SKM-1 treated with dmso at 0.1 percent for 144 hours (cell line): ENCODE data around the gene GSAP.
A peak's percentile ranks its signal among the peaks of the same experiment; 100 is the strongest.
"Not testable (repeated sequence)": the region's sequence is repeated elsewhere in the genome, so short reads cannot be mapped to it uniquely, and the experiment has no call there.

Source experiments
- DNase-seq: peaks from one replicate; lab custom pipeline; 2025; ENCODE audit not compliant: unreplicated experiment; lab: John Stamatoyannopoulos, UW

Gene GSAP

DNA sequence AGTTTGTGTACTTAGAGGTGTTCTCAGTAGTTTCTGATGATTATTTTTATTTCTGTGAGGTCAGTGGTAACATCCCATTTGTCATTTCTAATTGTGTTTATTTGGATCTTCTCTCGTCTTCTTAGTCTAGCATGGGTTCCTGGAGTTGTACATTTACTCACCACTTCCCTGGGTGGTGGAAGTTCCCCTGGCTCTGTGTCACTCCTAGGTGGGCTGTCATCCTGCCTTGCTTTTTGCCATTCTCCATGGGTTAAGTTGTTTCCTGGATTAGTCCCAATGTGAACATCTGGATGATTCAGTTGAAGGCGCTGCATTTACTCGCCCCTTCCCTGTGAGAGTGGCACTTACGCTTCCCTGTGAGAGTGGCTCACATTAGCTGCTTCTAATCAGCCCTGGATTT is 48.2 kb downstream of the GSAP start:
- DNase-seq: no peak

DNA sequence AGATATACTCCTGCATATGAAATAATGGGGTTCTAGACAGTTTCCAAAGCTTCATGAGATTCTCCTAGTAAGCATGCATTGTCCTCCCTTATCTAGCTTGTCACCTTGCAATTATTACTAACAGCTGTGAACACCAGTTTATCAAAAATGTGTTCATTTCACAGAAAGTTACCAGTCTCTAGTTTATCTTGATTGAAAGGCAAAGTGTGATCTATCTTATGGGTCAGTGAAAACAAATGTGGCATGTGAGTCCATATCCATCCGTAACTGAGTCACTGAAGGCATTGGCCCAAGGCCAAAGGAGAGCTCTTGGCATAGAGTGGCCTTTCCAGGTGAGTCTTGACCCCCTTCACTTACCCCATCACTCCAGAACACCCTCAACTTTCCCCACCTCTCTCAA is 53.2 kb downstream of the GSAP start:
- DNase-seq: no peak

DNA sequence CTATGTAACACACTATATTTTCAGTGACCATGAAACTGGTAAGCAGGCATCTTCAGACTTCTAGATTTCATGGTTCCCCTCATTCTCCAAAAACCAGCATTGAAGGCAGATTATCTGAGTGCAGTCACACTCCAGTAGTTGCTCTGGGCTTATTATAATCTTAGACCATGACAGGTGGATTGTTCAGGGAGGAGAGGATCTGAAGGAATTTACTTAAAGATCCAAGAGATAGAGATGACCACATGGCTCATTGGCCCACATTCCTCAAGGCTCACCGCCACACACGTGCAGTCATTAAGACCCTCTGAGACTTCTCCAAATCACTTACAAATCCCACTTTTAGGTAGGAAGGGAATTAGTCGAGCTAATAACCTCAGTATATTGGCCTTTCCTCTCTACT is 55.2 kb downstream of the GSAP start:
- DNase-seq: no peak

DNA sequence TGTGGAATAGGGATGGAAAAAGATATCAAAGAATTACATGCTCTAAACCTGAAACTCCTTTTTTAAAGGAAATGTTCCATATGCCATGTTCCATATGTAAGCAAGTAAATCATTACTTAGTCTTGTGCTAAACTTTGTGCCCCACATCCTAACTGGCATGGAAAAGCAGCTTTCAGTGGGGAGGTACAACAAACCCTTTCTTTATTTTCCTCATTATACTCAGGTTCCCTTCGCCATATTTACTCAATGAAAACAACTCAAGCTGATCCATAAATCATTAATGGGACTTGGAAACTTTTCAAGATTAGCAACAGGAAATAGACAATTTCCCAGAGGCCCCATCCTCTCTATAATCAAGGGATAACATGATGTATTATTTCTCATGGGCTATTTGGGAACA is 56.0 kb downstream of the GSAP start:
- no peak for DNase-seq

DNA sequence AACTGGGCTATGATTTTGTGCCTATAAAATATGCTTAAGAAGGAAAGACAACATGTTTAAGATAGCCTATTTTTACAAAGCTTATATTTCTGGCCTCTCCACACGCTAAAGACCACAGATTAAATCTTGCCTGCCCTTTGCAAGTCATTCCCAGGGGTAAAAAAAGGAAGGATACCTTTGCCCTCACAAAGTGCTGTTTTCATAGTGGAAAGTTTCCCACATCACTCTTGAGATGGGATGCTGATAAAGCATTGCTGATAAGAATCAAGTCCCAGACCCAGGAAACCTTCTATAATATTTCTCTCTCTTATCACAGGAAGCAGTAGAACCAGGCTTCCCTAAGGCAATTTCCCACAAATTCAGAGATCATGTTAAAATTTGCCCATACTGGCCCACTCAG is 56.5 kb downstream of the GSAP start:
- no peak for DNase-seq

DNA sequence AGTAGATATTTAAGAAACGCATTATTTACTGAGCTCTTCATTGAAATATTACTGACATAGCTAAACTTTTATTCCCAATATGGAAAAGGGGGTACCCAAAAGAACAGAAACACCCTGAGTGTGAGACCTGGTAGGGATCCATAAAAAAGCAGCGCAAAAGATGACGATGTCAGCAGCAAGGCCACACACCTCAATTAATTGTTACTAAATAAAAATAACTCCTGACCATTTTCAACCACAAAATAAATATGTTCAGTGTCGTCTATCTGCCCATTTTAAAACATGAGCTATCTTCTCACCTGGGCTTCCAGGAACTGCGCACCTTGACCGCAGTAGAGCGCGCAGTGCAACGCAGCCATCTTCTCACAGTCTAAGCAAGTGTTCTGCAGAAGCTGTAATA is 61.2 kb downstream of the GSAP start:
- DNase-seq: no peak

DNA sequence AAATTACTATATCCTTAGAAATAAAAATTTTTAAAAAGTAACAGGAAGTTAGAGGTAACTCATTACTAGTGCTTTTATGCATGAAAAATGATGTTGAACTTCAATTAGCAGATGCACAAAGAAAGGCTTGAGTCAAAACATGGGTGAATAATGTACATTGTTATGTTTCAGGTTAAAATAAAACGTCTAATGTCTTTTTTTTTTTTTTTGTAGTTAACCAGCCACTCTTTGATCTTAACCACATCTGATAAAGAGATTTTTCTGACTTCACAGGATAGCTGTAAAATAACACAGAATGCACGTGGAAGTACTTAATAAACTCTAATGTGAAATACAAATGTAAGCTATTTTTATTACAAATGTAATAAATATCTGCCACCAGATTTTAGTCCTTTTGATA is 61.7 kb downstream of the GSAP start:
- no peak for DNase-seq

DNA sequence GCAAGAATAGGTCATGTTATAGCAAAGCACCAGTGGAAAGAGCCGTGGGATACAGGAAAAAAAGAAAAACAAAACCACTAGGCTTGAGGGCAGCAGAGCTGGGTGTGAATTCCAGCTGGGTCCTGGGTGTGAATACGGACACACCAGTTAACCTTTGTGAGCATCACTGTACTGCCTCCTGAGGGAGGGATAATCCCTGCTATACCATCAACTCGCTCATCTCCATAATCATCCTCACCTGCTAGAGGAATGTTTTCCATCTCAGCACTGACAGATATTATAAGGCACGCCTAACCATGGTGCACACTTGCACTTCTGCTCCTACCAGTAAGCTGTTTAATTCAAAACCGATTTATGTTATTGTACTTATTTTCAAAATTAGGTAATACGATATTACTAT is 62.2 kb downstream of the GSAP start:
- no peak for DNase-seq

DNA sequence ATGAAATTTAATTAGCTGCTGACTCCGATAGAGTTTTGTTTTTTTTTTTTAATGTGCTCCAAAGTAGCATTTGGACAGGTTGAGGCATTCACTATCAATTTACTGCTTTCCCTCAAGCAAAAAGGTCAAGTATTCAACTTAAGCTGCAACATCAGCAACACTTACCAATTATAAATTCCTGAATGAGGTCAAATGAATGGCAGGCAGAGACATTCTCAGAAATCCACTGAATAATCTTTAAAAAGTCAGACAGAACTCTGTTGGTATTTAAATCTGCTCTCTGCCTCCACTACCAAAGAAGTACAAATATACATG is 62.8 kb downstream of the GSAP start:
- no peak for DNase-seq

DNA sequence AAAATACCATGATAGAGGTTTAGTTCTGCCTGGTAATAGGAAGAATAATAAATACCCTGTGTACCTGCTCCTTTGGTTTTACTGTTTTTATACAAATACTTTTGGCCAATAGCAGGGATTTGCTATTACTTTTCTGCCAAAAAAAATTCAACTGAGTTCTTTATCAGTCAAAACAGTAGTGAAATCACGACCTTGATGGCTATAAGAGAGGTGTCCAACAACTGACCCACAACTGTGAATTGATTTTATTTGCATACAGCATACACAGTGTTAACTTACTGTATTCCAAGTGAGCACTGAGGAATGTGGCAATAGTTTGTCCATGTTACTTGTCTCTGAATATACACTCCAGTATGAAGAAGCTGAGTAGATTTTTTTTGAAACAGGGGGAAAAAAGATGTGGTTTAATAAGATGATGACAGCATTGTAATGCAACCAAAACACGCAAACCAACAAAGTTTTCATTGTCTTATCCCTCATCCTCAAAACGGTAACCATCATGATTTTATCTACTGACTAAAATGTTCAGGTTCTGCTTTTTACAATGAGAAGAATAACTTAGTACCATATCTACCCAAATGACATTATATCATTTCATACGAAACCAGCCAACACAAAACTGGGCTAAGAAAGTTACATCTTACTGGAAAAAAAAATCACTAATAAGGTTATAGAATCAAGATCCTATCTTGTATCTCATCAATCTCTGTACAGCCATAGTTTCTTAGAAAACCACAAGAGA is 63.3 kb downstream of the GSAP start:
- DNase-seq: no peak

DNA sequence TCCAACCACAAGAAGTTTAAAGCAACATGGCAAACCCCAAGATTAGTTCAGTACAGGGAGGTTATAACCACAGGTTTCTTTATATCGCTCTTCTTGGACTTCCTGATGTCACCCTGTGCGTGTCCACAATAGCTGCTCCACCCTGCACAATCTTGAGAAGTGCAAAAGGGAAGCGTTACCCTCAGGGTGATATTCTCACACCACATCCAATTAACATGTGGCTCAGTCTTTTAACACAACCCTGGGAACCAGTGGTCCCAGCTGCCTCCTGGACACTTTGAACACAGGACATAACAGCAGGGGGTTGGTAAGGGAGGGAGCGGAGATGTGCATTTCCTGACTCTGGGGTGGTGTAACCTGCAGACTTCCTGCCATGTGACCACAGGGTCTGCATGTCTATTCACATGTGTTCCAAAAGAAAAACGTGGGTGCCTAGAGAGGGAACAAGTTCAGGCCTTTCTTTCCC is 64.6 kb downstream of the GSAP start:
- DNase-seq: peak; percentile 99

DNA sequence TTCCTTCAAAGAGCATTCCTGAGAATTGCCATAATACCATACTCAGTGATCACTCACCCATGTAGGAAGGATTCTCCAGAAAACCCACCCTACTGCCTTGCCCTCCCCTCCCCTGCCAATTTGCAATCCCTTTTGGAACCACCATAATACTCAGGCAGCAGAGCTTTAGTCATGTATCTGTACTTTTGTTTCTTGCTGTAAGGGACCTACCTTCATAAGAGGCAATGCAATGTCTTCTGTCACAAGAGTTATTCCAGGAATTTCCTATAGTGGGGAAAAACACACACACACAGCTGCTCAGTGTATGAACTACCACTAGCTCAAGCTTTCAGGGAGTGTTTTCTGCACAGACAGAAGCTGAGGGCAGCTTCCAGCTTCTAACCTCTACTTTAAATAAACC is 67.0 kb downstream of the GSAP start:
- DNase-seq: no peak

DNA sequence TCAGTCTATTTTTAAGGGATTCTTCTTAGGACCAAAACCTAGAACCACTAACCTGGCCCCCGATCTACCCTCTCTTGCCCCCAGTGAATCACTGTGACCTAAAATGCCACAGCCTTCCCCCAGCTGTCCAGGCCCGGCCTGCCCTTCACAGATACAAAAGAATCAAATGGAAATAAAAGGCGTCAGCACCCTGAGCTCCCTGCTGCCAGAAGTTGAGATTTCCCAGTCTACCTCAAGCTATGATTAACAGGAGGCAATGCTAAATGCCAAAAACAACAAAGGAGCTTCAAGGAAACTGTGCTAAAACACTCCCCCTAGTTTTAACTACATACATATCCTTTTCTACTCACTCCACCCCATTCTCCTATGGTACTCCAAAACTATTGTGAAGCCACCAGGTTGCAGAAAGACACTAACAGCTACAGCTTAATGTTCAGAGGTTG is 67.8 kb downstream of the GSAP start:
- DNase-seq: no peak

DNA sequence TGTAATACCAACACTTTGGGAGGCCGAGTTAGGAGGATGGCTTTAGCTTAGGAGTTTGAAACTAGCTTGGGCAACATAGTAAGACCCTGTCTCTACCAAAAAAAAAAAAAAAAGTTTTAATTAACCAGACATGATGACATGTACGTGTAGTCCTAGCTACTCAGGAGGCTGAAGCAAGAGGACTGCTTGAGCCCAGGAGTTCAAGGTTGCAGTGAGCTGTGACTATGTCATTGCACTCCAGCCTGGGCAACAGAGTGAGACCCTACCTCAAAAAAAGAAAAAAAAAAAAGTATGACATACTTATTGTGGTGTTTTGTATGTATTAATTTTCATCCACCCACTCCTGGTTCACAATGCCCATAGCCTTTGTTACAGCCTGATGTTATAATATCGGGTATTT is 69.7 kb downstream of the GSAP start:
- no peak for DNase-seq

DNA sequence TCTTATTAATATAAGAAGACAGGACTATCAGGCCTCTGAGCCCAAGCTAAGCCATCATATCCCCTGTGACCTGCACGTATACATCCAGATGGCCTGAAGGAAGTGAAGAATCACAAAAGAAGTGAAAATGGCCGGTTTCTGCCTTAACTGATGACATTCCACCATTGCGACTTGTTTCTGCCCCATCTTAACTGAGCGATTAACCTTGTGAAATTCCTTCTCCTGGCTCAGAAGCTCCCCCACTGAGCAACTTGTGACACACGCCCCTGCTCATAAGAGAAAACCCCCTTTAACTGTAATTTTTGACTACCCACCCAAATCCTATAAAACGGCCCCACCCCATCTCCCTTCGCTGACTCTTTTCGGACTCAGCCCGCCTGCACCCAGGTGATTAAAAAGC is 70.7 kb downstream of the GSAP start:
- not testable (repeated sequence) for DNase-seq

DNA sequence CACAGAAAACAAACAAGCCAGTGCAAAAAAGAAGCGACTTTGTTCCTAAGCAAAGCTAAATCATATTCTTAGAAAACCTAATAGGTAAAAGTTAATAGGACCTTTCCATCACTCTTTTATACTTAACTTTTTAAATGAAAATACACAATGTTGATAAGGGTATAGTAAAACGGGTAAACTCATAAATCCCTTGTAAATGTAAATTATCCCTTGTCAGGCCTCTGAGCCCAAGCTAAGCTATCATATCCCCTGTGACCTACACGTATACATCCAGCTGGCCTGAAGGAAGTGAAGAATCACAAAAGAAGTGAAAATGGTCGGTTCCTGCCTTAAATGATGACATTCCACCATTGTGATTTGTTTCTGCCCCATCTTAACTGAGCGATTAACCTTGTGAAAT is 76.4 kb downstream of the GSAP start:
- DNase-seq: no peak

DNA sequence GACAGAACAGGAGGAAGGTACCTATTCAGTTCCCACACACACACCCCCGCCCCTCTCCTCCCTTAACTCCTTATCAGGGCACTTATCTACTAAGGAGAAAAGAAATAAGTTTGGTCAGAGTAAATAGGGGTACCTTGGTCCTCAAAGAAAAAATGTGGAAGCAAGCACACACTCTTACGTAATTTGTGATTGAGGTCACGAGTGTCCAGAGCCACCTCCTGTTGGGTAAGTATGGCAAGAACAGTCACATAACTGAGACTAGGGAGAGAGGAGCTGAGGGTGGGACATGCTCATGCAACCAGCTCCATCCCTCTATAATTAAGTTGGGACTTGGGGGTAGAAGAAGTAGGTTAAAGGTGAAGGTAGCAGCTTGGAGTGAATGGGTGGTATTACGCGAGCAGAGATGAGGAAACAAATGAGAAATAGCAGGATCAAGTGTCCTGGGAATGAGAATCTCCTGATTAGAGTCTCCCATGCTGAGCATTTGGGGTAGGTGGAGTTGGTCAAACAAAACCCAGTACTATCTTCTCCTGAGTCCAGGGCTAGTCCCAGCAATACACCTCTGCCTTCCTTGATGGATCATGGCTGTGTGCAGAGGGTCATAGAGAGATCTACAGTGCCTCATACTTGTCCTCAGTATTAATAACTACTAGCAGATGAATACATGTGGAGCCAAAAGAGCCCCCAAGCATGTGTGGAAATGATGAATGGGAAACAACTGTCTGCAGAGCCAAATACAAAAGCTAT is 77.1 kb downstream of the GSAP start:
- peak; percentile 31 for DNase-seq

DNA sequence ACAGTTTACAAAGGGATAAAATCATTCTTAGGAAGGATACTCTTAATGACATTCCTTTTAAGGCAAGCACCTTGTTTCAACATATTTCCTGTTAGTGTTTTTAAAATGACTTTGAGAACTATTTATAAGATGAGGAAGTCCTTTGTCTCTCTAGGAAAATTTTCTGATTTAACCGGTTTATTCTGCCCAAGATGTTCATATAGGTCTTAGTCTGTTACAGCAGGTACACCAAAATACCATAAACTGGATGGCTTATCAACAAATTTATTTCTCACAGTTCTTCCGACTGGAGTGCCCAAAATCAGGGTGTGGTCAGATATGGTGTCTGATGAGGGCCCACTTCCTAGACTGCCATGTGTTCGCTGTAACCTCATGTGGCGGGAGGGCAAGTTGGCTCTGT is 77.9 kb downstream of the GSAP start:
- DNase-seq: peak; percentile 39

DNA sequence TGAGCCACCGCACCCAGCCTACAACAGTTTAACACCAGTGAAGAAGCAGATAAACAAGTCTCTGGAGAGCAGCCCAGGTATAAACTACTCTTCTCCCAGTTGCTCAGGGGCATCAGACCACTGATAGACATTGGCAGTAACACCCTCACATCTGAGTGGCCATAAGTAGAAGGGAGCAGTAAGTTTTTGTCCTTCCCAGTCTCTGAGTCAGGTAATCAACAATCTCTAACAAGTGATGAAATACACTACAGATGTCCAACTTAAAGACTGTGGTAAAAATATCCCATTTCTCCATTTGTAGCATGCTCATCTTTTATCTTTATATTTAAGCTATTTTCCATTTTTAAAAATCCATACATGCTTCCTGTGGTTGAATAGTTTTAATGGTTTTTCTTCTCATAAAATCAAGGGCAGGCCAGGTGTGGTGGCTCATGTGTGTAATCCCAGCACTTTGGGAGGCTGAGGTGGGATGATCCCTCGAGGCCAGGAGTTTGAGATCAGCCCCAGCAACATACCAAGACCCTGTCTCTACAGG is 78.6 kb downstream of the GSAP start:
- DNase-seq: peak; percentile 6

DNA sequence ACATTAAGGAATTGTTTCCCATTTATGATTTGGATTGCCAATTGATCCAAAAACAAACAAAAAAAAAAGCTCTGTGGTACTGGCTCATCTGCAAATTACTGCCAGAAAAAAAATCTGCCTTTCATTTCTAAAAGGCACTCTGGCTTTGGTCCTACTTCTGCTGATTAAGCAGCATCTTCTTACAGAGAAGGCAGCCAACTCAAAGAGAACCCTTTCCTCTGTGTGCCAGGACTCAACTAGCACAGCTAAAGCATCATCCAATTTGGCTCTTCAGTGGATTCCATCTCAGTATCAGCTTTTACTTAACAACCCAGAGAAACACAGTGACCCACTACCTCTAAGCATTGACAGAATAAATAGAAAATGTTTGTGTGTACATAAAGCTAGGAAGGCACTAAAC is 80.6 kb downstream of the GSAP start:
- DNase-seq: no peak

DNA sequence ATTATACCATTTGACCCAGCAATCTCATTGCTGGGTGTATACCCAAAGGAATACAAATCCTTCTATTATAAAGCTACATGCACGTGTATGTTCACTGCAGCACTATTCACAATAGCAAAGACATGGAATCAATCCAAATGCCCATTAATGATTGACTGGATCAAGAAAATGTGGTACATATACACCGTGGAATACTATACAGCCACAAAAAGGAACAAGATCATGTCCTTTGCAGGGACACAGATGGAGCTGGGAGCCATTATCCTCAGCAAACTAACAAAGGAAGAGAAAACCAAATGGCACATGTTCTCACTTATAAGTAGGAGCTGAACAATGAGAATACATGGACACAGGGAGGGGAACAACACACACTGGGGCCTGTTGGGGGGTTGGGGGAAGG is 82.1 kb downstream of the GSAP start:
- DNase-seq: not testable (repeated sequence)

DNA sequence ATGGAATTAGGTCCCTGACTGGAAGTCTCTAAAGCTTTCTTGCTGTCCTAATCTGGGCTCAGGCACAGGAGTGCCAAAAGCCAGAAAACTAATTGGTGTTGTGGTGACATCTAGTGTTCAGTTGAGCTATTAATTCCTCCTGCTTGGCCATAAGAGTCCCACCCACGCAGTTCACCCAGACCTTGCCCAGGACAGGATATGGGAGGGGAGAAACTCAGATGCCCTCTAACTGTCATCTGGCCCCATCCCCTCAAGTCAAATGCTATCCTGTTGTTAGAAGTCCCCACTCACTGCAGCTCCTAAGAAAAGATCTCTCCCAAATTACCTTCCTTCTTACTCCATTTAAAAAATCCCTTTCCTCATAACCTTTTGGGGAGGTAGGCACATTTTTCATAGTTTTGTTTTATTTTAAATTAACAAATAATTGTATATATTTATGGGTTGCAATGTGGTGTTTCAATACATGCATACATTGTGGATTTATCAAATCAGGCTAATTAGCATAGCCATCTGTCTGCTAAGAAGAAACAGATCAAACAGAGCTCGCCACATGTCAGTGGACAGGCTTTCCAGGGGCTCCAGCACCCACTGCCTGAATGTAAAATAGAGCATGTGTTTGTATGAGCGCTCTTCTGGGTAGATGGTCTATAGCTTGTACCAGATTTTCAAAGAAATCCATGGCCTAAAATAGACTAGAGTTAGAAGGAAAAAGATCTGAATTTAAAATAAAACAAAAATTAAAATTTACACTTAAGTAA is 84.0 kb downstream of the GSAP start:
- peak; percentile 87 for DNase-seq
